Measurements from ENCODE around the gene GHRL. TPM values are rescaled to one million over a fixed set of nuclear protein-coding genes. Genes with fewer than 3 reads are reported as not detected.

Gene GHRL
- polyA plus RNA-seq, 4 donors: 2.8 to 21.9 (median 14.5) TPM

Other genes starting within 250 kb of the GHRL start
- gene FANCD2OS, start 184.7 kb downstream of the GHRL start, polyA plus RNA-seq: not detected
- 100 to 1,000 TPM; 147 to 191 (median 171) TPM for gene BRK1, start 177.3 kb downstream of the GHRL start, polyA plus RNA-seq
- 10 to 100 TPM; 21.9 to 59.3 (median 29.2) TPM for gene VHL, start 151.2 kb downstream of the GHRL start, polyA plus RNA-seq
- 1 to 10 TPM; 1.2 to 6.8 (median 3.1) TPM for gene IRAK2, start 128.0 kb downstream of the GHRL start, polyA plus RNA-seq
- 10 to 100 TPM; 13.8 to 28.3 (median 17.4) TPM for gene TATDN2, start 44.5 kb downstream of the GHRL start, polyA plus RNA-seq
- gene SEC13, start 28.2 kb upstream of the GHRL start, polyA plus RNA-seq: 100 to 1,000 TPM; 168 to 349 (median 209) TPM
- gene ATP2B2, start 212.6 kb upstream of the GHRL start, polyA plus RNA-seq: under 1 TPM in 2 of 4 donors, not detected in 2; 0.39 to 0.55 TPM

Data from small intestine (tissue), 4 donors.